Measurements from ENCODE around the gene RPS14. TPM values are rescaled to one million over a fixed set of nuclear protein-coding genes. Genes with fewer than 3 reads are reported as not detected.

The RPS14 gene
- polyA plus RNA-seq, 1 of the 3 experiments (the other 2 are of a cell fraction), result 10,227 TPM

GRCh38 chr5:150404941-150405816 is 44.4 kb downstream of the RPS14 start:
- Histone ChIP-seq H4K20me1 (ENCODE audit: insufficient read depth) (no peaks in the 10 kb centered on the region), H2AFZ (ENCODE audit: low read depth) (no peak overlapping the region), H3K9ac (no peak overlapping the region), H3K4me1 (ENCODE audit: control insufficient read depth in 1 of 2, insufficient read depth in 2 of 2, low read depth in 1 of 2, low read length in 1 of 2) (peaks cover 2 to 7% of the 10 kb centered on the region in 2 experiments; a peak in 3 of 4 replicates), H3K4me3 (ENCODE audit: low read depth in 2 of 2, low read length in 1 of 2) (no peak overlapping the region), H3F3A (replicated peaks; ENCODE audit: insufficient read depth) (peaks cover 6% of the 10 kb centered on the region), H3K27ac (ENCODE audit: low read depth in 2 of 2, low read length in 1 of 2) (no peak overlapping the region), H3K36me3 (replicated peaks in 1 of 2; ENCODE audit: control insufficient read depth in 1 of 2, insufficient read depth in 2 of 2, low read length in 1 of 2) (peaks cover 0 to 18% of the 10 kb centered on the region in 2 experiments), H3K9me2 (no peaks in the 10 kb centered on the region), H3K79me2 (ENCODE audit: insufficient read depth) (no peaks in the 10 kb centered on the region), H3K4me2 (no peak overlapping the region), H3K27me3 (ENCODE audit: insufficient read depth) (no peaks in the 10 kb centered on the region), H3K9me3 (no peaks in the 10 kb centered on the region)
- WGBS (ENCODE audit: low lambda C conversion rate), result 91% methylated on average over 9 of the region's 9 CpGs
- POLR2A ChIA-PET, result no interaction called here
- CTCF ChIA-PET, result interaction anchor here (2.3 kb wide), 1 partner anchor 31 kb away, joined by 11 read pairs; no protein-coding TSS in a partner anchor
- TF ChIP-seq MAX (IDR thresholded peaks at IDR 0.05; ENCODE audit: low read depth), result no peak
- TF ChIP-seq EZH2phosphoT487 (IDR thresholded peaks at IDR 0.05; ENCODE audit: borderline replicate concordance, low read depth), result no peak
- TF ChIP-seq RAD21 (IDR thresholded peaks at IDR 0.05; ENCODE audit: low read length), result no peak
- TF ChIP-seq SMC3 (IDR thresholded peaks at IDR 0.05; ENCODE audit: low read depth, low read length), result no peak
- TF ChIP-seq FOXM1 (IDR thresholded peaks at IDR 0.05; ENCODE audit: low read depth), result no peak
- no peak for TF ChIP-seq RCOR1 (IDR thresholded peaks at IDR 0.05; ENCODE audit: low read length)
- no peak for TF ChIP-seq PBX3 (IDR thresholded peaks at IDR 0.05)
- TF ChIP-seq, protein P1, sequence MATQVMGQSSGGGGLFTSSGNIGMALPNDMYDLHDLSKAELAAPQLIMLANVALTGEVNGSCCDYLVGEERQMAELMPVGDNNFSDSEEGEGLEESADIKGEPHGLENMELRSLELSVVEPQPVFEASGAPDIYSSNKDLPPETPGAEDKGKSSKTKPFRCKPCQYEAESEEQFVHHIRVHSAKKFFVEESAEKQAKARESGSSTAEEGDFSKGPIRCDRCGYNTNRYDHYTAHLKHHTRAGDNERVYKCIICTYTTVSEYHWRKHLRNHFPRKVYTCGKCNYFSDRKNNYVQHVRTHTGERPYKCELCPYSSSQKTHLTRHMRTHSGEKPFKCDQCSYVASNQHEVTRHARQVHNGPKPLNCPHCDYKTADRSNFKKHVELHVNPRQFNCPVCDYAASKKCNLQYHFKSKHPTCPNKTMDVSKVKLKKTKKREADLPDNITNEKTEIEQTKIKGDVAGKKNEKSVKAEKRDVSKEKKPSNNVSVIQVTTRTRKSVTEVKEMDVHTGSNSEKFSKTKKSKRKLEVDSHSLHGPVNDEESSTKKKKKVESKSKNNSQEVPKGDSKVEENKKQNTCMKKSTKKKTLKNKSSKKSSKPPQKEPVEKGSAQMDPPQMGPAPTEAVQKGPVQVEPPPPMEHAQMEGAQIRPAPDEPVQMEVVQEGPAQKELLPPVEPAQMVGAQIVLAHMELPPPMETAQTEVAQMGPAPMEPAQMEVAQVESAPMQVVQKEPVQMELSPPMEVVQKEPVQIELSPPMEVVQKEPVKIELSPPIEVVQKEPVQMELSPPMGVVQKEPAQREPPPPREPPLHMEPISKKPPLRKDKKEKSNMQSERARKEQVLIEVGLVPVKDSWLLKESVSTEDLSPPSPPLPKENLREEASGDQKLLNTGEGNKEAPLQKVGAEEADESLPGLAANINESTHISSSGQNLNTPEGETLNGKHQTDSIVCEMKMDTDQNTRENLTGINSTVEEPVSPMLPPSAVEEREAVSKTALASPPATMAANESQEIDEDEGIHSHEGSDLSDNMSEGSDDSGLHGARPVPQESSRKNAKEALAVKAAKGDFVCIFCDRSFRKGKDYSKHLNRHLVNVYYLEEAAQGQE (IDR thresholded peaks at IDR 0.05; ENCODE audit: low read depth, low read length), result no peak
- no peak for TF ChIP-seq RFX5 (IDR thresholded peaks at IDR 0.05; ENCODE audit: low read length)
- TF ChIP-seq SIN3A (IDR thresholded peaks at IDR 0.05; ENCODE audit: borderline replicate concordance, low read depth, low read length), result no peak
- TF ChIP-seq MEF2A (IDR thresholded peaks at IDR 0.05; ENCODE audit: borderline replicate concordance, low read depth), result no peak
- no peak for TF ChIP-seq POLR2AphosphoS5 (IDR thresholded peaks at IDR 0.05; ENCODE audit: low read depth, low read length)
- no peak for TF ChIP-seq USF2 (IDR thresholded peaks at IDR 0.05; ENCODE audit: borderline replicate concordance, low read depth, low read length)
- TF ChIP-seq ELF1 (IDR thresholded peaks at IDR 0.05), result no peak
- TF ChIP-seq YY1 (IDR thresholded peaks at IDR 0.05; ENCODE audit: low read depth), result no peak
- TF ChIP-seq IRF3 (IDR thresholded peaks at IDR 0.05; ENCODE audit: low read depth, low read length), result no peak
- no peak for DNase-seq

Data from SK-N-SH (cell line).